GM12874 (cell line): Measurements from ENCODE around the gene PDE6B.

ENCODE experiments used
- CTCF ChIP-seq: IDR thresholded peaks from 2 replicates; pipeline ENCODE4 v1.5.1; 2011; ENCODE audit warnings: low read depth, mild to moderate bottlenecking, control low read depth, low read length, moderate library complexity; ENCODE audit not compliant: insufficient read depth

Gene PDE6B

GRCh38 chr4:717601-718320 lies 92.4 kb downstream of the PDE6B start:
- TF ChIP-seq CTCF = no peak

GRCh38 chr4:718460-718859 lies 93.1 kb downstream of the PDE6B start:
- no peak for TF ChIP-seq CTCF
